HepG2 (cell line): ENCODE results near the gene DCDC2. TPM values are rescaled to one million over a fixed set of nuclear protein-coding genes. Genes with fewer than 3 reads are reported as not detected.

Source experiments
- CEBPB ChIP-seq: IDR thresholded peaks from 2 replicates; pipeline ENCODE4 v1.6.1; 2011; ENCODE audit warnings: low read depth, low read length, improper control_type of control experiment, borderline replicate concordance
- CENPBD1 ChIP-seq: sonication (generic); formaldehyde crosslinking; IDR thresholded peaks from 2 replicates; pipeline ENCODE4 v1.8.0; 2022; ENCODE audit warnings: missing genetic modification reagents, low read depth, mild to moderate bottlenecking, borderline replicate concordance
- HINFP ChIP-seq: sonication (generic); formaldehyde crosslinking; IDR thresholded peaks from 2 replicates; pipeline ENCODE4 v1.4.0; 2020; ENCODE audit warnings: low read depth, mild to moderate bottlenecking, missing genetic modification reagents
- HNRNPK ChIP-seq: fragments of 200-400 bp; formaldehyde crosslinking; IDR thresholded peaks from 2 replicates; pipeline ENCODE4 v1.6.1; 2018; ENCODE audit warnings: low read length, low read depth, moderate library complexity, mild to moderate bottlenecking; ENCODE audit not compliant: poor library complexity, severe bottlenecking
- IKZF4 ChIP-seq: sonication (generic); formaldehyde crosslinking; IDR thresholded peaks from 2 replicates; pipeline ENCODE4 v1.5.1; 2020; ENCODE audit warnings: borderline replicate concordance, mild to moderate bottlenecking, low read depth, missing genetic modification reagents; ENCODE audit errors: not compliant biosample characterization
- LRRFIP1 ChIP-seq: sonication (generic); formaldehyde crosslinking; conservative IDR thresholded peaks from 2 replicates; pipeline ENCODE4 v1.4.0; 2020; ENCODE audit warnings: missing genetic modification reagents
- MXI1 ChIP-seq: IDR thresholded peaks from 3 replicates; pipeline ENCODE4 v1.6.1; 2012; ENCODE audit warnings: low read depth, low read length, inconsistent platforms, borderline replicate concordance
- POGK ChIP-seq: sonication (generic); formaldehyde crosslinking; conservative IDR thresholded peaks from 2 replicates; pipeline ENCODE4 v1.8.0; 2022; ENCODE audit warnings: mild to moderate bottlenecking, moderate library complexity, missing genetic modification reagents
- SAFB2 ChIP-seq: sonication (generic); formaldehyde crosslinking; IDR thresholded peaks from 2 replicates; pipeline ENCODE4 v1.5.1; 2020; ENCODE audit warnings: missing genetic modification reagents, low read depth, mild to moderate bottlenecking, borderline replicate concordance
- TIGD3 ChIP-seq: sonication (generic); formaldehyde crosslinking; IDR thresholded peaks from 2 replicates; pipeline ENCODE4 v1.5.1; 2020; ENCODE audit warnings: mild to moderate bottlenecking, missing genetic modification reagents, borderline replicate concordance
- TRIM22 ChIP-seq: fragments of 450-650 bp; IDR thresholded peaks from 2 replicates; pipeline ENCODE4 v1.6.1; 2017
- ZC3H4 ChIP-seq: sonication (generic); formaldehyde crosslinking; IDR thresholded peaks from 2 replicates; pipeline ENCODE4 v1.4.0; 2020; ENCODE audit warnings: missing genetic modification reagents, borderline replicate concordance
- ZFP1 ChIP-seq: IDR thresholded peaks from 2 replicates; pipeline ENCODE4 v1.6.1; 2016
- ZNF121 ChIP-seq: sonication (generic); formaldehyde crosslinking; IDR thresholded peaks from 2 replicates; pipeline ENCODE4 v1.5.0; 2020; ENCODE audit warnings: mild to moderate bottlenecking, missing genetic modification reagents
- ZNF432 ChIP-seq: sonication (generic); formaldehyde crosslinking; IDR thresholded peaks from 2 replicates; pipeline ENCODE4 v1.5.0; 2020; ENCODE audit warnings: missing genetic modification reagents, mild to moderate bottlenecking, borderline replicate concordance
- ZNF547 ChIP-seq: sonication (generic); formaldehyde crosslinking; IDR thresholded peaks from 2 replicates; pipeline ENCODE4 v1.5.1; 2020; ENCODE audit warnings: mild to moderate bottlenecking, missing genetic modification reagents
- ZNF552 ChIP-seq: sonication (generic); formaldehyde crosslinking; IDR thresholded peaks from 2 replicates; pipeline ENCODE4 v1.9.0; 2022; ENCODE audit warnings: missing genetic modification reagents, mild to moderate bottlenecking, borderline replicate concordance
- ZNF674 ChIP-seq: sonication (generic); formaldehyde crosslinking; IDR thresholded peaks from 2 replicates; pipeline ENCODE4 v1.5.0; 2020; ENCODE audit warnings: low read depth, mild to moderate bottlenecking, missing genetic modification reagents
- polyA plus RNA-seq, 8 experiments: library from polyadenylated mRNA; depleted of rRNA in 3 of 8; stranded (reverse) in 7 of 8; unstranded in 1 of 8; fragments of >200 nt; fragmentation: Illumina TruSeq in 4 of 8; extraction: Trizol in 4 of 8; gene quantifications; 2 replicates each; pipeline versions ENCODE4 v1.2.1 to v1.2.3, GENCODE V29; 2011 to 2016; ENCODE audit warnings: low read depth in 4 of 8, missing spikeins in 1 of 8, mixed read lengths in 1 of 8; ENCODE audit not compliant: insufficient read depth in 1 of 8
- total RNA-seq, 5 experiments: library from RNA; depleted of rRNA; stranded (reverse); fragments of >200 nt; fragmentation: Illumina TruSeq; extraction: Trizol; gene quantifications; 2 replicates each; pipeline ENCODE4 v1.2.3, GENCODE V29; 2016; ENCODE audit warnings: low read depth in 1 of 5

Gene DCDC2
- total and polyA plus RNA-seq, 2 of the 13 experiments (the other 11 are each of a cell fraction or from before 2014, with no cell fraction given): 9.0 to 36.2 TPM

GRCh38 chr6:24402697-24403500 is 45.0 kb upstream of the DCDC2 start, which contains the start of gene MRS2 (continued):
- TF ChIP-seq ZNF121 (CRISPR knock-in tag): no peak
- TF ChIP-seq HINFP: peak; percentile 98
- TF ChIP-seq MXI1: peak; percentile 51; the same call in 2 of the 3 replicates
- TF ChIP-seq ZC3H4 (CRISPR knock-in tag): no peak
- peak; percentile 94 for TF ChIP-seq ZNF547 (CRISPR knock-in tag)
- no peak; the same call in 1 of the 2 replicates for TF ChIP-seq CENPBD1 (CRISPR knock-in tag)
- TF ChIP-seq IKZF4: peak; percentile 70
- peak; percentile 98; the same call in 1 of the 2 replicates for TF ChIP-seq TIGD3 (CRISPR knock-in tag)
- TF ChIP-seq CEBPB: no peak
- TF ChIP-seq ZNF674 (CRISPR knock-in tag): no peak
- no peak for TF ChIP-seq HNRNPK
- TF ChIP-seq SAFB2 (CRISPR knock-in tag): peak; percentile 97
- TF ChIP-seq TRIM22: no peak
- TF ChIP-seq LRRFIP1 (CRISPR knock-in tag): no peak
- peak; percentile 85; the same call in 1 of the 2 replicates for TF ChIP-seq POGK
- no peak for TF ChIP-seq ZNF432 (CRISPR knock-in tag)
- no peak for TF ChIP-seq ZFP1 (CRISPR knock-in tag)
- TF ChIP-seq ZNF552 (CRISPR knock-in tag): peak; percentile 45; the same call in 1 of the 2 replicates
